Measurements from ENCODE around the gene PAFAH1B1.

Gene PAFAH1B1

DNA sequence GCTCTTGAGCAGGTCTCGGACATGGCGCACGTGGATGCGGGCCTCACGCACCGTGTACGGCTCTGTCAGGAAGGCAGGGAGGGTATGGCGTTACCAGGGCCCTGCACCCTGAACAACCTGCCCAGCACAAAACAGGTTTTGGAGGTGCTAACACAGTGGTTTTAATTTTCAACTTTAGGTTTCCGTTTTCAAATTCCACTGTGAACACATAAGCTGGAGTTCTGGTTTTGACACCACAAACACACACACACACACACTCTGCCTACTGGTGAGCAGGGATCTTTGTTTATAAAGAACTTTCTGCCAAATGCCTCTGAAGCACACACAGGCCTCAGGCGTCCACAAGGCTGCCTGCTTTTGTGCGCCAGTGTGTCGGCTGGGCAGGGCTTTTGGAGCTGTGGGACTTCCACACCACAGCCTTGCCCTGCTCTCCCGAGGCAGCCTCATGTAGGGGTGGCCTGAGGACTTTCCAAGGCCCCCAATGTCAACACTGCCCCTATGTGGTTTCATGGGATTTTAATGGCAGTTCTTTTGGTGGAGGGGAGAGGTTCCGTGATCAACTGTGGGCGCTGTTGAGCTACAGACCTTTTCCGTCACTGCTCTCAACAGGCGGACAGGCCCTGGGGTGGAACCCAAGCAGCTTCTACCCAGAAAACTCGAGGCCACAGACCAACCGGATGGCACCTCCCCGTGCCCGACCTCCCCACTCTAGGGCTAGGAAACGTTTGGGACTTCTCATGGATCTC lies 108.7 kb downstream of the PAFAH1B1 start:
- peak in 5 of 56 donors; percentile 7 to 33 (median 29) for DNase-seq

DNA sequence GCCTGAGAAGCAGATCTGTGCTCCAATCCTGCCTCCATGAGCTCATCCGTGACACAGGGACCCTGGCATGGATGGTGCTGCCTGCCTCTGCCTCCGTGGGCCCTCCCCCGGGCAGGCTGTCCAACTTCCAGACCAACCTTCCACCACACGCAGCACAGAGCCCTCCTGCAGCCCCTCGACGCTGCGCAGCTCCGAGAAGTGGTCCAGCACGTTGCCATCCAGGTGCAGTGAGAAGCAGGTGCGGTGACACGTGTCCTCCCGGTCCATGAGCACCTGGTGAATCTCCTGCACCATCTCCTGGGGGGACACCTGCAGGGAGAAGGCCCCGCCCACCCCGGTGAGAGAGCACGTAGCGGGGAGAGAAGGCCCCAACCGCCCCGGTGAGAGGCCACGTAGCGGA lies 109.7 kb downstream of the PAFAH1B1 start:
- no peak for DNase-seq

DNA sequence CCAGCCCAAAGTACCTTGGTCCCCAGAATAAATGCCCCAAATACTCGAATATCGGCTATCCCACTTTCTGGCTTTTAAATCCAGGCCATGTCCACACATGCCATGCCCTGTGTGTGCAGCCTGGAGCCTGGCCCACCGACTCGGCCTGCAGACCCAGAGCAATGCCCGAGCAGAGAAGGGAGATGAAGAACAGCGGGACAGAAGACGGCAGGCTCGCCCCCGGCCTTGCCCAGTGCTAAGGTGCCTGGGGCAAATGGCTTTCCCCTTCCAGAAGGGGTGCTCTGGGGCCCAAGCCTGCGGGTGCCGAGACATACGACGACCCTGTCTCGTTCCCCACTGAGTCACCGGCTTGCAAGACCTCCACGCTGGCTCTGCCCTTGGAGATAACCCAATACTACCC lies 110.2 kb downstream of the PAFAH1B1 start:
- no peak for DNase-seq

DNA sequence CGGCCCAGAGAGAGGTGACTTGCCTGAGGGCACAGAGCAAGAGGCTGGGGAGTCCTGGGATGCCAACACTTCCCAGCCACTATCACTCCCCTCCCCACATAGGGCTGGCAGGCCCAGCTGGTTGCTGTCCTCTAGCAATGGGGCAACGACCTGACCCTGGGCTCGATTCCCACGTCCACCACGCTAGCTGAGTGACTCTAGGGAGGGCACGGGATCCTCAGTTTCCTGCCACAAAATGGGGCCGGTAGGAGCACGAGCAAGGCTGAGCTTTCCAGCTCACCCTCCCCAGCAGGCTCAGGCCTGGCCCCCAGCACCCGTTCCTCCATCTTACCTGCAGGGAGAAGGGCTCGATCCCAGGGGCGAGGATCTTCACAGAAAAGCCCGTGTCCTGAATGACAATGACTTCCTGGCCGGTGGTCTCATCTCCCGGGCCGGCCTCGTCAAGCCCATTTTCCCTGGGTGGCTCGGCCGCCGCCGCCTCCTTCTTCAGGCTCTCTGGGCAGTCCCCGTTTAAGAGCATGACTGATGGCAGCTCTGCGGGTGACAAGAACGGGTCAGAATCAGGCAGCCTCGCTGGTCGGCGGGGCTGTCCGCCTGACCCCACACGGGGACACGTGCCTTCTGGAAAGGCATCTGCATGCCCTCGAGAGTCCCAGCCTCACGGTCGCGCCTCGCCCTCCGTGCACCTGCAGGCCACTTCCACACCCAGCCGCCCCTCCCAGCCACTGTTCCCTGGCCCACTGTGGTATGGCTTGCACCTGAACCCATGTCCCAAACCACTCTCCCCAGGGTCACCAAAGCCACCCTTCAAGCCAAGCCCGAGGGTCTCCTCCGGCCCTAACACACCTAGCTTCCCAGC lies 110.8 kb downstream of the PAFAH1B1 start:
- DNase-seq = no peak

DNA sequence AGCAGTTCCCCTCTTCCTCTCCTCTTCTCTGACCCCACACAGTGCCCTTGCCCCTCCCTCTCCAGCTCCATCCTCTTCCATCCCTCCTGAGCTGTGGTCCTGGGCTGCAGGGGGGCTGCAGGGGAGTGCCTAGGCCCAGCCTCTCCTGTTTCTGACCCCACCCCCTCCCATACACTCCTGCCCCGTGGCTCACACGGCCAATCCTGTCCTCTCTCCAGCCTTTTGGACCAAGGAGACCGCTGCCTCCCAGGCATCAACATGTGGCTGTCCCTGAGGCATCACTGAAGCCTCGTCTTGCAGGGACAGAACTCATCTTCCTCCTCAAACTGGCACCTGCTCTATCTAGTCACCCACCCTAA lies 111.4 kb downstream of the PAFAH1B1 start:
- DNase-seq = no peak

DNA sequence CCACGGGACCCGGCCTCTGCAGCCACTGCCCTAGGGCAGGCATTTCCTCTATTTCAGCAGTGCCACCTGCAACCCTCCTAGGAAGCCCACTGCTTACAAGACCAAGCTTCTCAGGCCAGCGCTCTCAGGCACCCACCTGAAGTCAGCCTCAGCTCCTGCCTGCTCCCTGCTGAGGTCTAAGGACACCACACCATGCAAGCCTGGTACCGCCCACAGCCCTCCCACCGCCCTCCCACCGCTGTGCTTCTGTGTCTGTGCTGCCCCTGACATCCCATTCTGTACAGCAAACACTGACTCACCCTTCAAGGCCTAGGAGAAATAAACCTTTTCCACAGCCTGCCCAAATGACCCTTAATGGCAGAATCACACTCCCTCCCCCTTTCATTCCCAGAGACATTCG lies 111.8 kb downstream of the PAFAH1B1 start:
- DNase-seq = no peak

DNA sequence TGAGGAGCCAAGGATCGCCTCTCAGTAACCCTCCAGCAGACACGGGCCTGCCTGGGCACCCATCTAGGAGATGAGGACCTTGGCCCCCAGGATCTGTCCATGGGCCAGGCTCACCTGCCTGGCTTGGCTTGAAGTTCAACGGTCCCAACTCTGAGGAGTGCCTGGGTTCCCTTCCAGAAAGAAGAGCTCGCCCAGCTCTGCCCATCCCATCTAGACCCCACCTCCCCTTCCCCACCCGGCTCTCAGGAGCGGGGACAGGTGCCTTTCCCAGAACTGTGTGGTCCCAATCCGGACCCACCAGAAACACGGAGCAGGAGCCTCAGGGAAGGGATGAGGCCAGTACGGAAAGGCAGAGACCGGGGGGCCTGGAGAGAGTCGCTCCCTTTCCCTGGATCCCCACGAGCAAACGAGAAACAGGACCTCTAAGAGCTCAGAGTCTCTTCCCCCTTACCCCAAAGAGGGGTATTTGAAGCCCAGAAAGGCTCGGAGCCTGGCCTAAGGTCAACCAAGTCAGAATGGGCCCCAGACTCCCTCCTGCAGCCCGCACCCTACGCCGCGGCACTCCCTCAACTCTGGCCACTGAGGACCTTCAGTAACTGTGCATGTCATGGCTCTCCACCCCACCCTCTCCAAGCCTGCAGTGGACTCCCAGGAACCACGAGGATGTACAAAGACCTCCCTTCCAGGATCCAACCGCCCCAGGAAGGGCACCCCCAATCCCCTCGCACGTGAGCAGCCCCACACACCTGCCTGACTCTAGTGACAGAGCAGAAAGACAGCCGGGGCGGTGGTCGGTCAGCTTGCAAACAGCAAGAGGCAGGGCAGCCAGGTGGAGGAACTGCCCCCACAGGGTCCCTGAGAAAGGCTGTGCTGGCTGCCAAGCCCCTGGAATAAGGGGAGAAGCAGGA lies 112.7 kb downstream of the PAFAH1B1 start:
- DNase-seq = no peak

DNA sequence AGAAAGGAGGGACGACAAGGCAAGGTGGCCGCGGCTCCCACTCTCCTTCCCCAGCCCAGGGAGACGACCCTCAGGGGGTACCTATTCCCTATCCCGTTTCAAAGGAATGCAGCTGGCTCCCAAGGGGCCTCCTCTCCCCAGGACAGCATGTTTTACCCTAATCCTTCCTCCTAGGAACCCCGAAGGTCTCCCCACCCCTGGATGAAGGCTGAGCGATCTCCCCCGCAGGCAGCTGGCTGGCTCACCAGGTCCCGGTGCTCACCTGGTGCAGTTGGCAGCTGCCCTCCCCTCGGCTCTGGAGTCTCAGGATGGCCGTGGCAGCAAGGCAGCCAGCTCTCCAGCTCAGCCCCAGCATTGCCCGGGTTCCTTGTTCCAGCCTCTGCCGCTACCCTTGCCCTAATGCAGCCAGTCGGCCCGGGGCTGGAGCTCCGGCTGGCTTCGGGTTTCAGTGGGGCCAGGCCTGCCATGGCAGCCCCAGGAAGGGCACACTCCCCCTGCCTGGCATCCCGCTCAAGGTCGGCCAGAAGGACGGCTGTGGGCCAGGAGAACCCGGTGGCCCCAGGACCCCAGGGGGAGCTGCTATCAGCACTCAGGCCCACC lies 113.6 kb downstream of the PAFAH1B1 start:
- DNase-seq = peak in 1 of 56 donors; percentile 17

DNA sequence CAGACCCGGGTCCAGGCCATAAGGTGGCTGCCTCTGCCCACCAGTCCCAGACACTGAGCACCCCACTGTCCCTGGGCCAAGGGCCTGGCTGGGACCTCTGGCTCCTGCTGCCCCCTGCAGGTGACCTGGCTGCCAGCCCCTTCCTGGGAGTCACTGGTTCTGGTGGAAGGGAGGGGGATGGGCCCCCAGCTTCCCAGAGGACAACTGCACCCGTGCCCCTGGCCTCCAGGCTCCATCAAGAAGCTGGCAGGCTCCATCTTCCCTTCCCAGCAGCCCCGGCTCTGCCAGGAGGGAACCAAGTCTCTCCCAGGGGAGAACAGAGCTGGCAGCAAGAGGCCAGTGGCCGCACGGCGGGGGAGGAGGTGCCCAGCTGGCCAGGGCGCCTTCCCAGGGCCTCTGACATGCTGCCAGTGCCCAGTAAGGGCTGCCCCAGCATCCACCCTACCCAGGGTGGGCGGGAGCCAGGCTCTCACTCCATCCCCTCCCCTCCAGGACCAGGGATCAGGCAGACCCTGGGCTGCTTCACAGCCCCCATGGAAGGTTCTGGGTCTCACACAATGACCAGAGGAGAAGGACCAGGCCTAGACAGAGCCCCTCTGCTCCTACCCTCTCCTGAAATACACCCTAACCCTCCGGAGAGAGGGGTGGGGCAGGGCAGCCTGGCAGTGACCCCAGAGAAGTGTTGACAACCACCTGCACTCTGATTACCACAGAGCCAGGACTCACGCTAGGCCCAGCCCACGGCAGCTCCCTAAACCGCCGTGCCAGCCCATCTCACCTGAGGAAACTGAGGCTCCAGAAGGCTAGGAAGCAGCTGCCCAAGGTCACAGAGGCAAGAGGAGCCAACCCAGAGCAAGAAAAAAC lies 114.5 kb downstream of the PAFAH1B1 start:
- DNase-seq = peak in 46 of 56 donors; percentile 16 to 82 (median 60)

DNA sequence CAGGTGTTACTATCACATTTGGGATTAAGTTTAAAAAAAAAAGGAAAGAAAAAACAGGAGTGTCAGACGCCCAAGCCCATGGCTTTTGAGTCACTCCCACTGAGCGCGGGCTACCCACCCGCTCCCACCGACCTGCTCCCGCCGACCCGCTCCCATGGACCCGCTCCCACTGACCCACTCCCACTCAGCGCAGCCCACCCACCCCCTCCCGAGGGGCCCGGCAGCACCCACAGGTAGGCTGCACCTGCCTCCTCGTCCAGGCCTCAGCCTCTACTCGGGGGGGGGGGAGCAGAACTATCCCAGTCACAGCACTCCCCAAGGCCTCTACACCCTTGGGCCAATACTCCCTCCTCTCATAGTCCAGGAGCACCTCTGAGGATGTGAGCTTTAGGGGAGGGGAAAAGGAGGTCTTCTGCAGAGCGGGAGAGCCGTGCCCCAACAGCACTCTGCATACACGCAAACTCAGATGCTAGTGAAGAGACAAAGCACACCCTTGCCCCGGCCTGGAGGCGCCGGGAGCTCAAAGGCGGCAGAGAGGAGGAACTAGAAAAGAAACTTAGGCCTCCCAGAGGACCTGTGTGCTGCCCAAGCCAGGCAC lies 115.2 kb downstream of the PAFAH1B1 start:
- no peak for DNase-seq

DNA sequence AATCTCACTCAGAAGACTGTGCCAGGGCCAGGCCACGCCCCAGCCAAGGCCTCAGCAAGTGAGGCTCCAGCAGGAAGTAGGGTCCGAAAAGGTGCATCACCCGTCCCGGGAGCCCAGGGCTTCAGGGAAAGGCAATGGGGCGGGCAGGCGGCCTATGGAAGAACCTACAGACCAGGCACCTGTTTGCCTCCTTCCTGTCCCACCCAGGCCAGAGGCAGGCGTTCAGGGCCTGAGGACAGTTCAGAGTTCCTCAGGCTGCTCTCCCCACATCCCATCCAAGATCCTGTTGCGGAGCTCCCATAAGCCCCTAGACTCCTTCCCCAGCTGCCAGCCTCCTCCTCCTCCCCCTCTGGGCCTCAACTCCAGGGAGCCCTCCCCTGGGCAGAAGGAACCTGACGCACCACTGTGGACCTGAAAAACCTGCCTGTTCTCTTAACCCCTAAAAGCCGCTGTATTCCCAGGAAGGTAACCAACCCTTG lies 115.8 kb downstream of the PAFAH1B1 start:
- DNase-seq = no peak

DNA sequence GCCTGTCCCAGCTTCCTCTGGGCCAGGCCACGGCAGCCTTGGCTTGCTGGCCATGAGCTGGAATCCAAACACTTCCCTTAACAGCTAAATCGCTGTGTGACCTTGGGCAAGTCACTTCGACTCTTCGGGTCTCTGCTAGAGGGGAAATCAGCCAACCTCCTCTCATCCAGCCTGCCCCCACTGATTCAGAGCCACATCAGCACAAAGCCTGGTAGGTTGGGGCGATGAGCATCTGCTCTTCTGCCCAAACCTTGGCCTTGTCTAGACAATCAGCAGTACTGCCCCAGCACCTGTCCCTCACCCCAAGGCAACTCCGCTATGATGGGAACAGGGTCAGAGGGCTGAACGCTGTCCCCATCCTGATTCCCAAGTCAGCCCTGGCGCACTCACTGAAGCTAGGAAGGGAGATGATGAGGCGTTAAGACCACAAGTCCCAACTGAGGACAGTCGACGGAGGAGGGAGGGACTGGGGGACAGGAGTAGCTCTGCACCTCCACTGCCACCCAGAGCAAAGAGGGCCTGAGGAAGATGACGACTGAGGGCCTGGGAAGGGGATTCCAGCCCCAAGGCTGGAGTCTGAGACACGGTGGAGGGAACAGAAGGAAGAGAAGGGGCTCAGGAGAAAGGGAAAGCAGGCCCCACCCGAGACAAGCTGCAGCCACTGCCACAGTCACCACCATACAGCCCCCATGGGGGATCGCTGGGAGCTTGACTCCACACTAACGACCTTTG lies 116.8 kb downstream of the PAFAH1B1 start:
- DNase-seq = no peak

DNA sequence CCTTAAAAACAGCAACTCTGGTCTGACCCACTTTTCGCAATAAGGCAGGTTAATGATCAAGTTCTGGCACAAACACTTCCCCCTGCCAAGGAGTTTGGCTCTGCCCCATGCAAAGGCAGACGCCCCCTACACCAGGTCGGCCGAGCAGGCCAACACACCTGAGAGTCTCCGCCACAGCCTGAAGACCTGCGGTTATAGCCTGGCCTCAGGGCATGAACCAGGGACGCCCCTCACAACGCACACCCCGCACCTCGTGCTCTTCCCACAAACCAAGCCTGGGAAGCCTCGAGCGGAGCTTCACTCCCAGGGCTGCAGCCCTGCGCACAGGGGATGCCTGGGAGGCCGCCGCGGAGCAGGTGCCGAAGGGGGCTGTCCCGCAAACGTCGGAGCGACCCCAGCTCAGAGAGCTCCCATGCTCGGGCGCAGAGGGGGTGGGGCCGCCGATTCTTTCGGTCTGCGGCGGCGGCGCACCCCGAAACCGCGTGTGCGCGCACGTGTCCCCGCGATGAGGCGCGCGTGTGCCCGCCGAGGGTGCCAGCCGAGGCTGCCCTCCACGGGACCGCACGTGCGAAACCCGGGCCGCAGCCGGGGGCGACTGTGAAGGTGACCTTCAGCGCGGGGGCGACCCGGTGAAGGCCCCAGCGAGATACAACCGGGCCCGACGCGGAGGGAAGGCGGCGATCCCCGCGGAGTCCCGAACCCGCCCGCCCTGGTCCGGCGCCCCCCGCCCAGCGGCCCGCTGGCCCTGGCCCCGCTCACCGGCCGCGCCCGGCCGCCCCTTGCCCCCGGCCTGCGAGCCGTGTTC lies 117.6 kb downstream of the PAFAH1B1 start:
- peak in 1 of 56 donors; percentile 19 for DNase-seq

DNA sequence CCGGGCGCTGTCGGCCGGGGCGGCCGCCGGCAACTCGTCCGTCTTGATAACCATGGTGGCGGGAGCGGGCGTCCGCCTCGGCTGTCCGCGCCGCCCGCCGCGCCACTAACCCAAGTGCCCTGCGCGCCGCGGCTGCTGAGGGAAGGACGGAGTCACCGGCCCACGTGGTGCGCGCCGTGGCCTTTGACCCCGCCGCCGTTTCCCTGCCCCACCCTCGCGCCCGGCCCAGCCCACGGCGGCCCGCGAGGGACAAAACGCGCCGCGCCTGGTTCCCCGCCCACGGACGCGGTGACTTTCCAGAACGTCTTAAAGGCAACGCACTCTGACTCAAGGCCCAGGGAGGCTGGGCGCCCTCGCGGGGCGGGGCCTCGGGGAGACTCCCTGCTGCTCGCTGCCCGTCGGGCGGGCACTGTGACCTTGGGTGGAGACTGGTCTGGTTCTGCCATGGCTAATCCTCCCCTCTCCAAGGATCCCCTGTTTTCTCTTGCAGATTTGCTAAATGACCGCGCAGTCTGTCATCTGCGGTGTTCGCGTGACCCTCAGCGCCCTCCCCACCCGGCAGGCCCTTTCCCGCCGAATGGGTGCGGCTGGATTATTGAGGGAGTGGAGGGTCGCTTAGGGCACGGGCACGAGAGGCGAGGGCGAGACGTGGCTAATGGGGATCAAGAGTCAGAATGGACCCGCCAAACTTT lies 118.3 kb downstream of the PAFAH1B1 start, which contains the start of gene CLUH:
Gene CLUH, minus strand, starts transcription at position 157 of the 692 bp plus-strand sequence. Its CDS starts 103 bp downstream, at position 54.
- peak; percentile 75 to 97 (median 90) for DNase-seq

DNA sequence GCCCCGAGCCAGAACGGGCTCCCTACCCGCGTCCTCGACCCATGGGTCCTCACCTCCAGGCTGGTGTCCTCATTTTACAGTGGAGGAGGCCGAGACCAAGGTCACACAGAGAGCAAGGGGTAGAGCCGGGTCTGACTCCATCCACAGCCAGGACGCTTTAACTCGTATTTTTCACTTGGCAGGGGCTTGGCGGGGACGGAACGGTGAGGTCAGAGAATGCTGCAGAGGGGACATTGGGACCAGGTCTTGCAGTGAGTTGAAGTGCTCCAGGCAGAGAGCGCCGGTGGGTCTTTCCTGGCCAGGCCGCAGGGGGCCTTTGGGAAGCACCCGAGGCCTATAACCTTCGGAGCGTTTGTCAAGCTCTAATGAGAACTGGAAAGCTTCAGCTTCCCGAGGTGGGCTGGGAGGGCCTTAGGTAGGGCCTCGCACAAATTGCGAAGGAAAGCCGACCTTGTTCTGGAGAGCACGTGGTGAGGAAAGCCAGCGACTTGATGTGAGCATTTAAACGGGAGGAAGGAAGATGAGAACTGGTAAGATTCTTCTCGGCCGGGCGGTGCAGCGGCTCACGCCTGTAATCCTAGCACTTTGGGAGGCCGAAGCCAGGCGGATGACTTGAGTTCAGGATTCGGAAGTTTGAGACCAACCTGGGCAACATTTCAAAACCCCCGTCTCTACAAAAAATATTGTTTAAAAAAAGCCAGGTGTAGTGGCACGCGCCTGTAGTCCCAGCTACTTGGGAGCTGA lies 119.0 kb downstream of the PAFAH1B1 start:
- DNase-seq = peak in 3 of 56 donors; percentile 45 to 49 (median 45)

DNA sequence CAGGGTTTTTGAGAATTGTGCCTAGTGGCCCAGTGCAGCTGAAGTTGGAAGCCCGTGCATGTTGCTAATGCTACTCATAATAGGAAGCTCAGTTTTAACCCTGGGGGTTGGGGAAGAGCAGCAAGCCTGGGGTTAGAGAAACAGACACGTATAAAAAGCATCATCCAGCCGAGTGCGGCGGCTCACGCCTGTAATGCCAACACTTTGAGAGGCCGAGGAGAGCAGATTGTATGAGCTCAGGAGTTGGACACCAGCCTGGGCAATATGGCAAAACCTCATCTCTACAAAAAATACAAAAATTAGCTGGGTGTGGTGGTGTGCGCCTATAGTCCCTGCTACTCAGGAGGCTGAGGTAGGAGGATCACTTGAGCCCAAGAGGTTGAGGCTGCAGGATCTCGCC lies 120.4 kb downstream of the PAFAH1B1 start:
- no peak for DNase-seq
